NCI-H1092 (cell line): ENCODE measurements around the gene ANKRD11.
"Not testable (repeated sequence)": the region's sequence is repeated elsewhere in the genome, so short reads cannot be mapped to it uniquely, and the experiment has no call there.

Experiments
- DNase-seq: peaks from one replicate; lab custom pipeline; 2025; lab: John Stamatoyannopoulos, UW

ANKRD11 gene

DNA sequence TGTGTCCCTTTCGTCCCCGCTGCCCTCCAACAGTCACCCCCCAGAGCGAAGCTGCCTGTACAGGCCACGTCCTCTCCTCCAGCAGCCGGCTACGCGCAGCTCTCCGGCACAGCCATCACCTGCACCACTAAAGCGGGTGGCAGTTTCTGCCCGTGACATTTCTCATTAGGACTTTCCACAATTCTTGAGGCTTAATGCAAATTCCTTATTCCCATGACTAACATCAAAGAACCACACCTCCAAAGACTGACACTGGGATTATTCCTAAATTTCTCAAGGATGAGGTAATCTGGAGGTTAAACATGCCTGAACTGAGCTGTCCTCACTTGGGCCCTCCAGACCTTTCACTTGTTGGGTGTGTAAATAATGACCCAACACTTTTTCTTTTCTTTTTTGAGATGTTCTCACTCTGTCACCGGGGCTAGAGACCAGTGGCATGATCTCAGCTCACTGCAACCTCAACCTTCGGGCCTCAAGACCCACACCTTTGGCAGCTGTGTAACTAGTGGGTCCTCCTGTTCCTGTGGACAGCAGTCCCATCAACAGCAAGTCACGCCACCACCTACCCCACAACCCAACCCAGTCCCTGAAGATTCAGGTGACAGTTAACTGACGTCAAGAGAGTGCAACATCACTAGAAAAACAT lies 11.7 kb downstream of the ANKRD11 start:
- DNase-seq = no peak

DNA sequence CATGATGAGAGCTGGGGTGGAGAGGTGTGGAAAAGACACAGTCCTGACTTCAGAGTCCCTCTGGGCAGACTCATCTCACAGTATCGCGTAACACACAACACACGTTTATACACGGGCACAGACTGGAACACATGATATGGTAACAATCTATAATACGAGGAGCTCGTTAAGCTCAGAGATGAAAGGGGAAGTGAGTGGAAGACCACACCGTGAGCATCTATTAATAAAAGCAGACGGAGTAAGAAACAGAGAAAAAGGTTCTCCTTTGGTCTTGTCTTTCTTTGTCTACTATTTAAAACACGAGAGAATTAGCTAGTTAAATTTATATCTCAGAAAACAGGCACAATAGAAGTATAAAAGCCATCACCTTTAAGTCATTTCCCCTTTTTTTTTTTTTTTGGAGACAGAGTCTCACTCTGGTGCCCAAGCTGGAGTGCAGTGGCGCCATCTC lies 13.5 kb downstream of the ANKRD11 start:
- DNase-seq = no peak

DNA sequence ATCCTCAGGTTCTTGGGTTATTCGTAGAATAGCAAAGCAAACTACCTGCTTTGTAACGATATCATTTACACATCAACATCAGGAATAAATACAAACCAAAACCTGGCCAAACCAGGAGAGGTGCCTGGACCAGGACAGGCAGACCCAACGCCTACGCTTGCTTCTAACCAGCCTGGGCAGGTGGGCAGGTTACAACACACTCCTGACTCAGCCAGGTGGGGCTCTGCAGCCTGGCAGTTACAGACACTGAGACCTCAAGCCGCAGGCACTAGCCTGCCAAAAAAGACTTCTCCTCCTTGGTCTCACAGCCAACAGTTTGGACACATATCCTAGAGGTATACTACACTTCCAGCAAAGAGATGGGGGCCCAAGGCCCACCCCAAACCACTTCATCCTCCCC lies 14.0 kb downstream of the ANKRD11 start:
- no peak for DNase-seq

DNA sequence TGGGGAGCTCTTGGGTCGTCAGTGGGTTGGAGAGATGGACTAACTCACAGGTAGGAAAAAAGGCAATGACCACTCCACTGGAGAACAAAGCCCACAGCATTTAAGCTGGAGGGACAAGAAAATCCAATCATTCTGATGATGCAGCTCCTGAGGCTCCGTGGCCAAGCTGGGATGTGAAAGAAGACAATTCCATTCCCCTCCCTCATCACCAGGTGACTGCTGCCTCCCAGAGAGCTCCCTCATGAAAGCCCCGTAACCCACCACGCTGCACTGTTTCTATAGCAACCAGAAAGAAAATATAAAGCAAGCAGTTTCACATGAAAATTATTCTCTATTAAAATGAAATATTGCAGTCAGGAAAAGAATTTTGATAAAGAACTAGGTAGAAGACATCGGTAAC lies 15.2 kb downstream of the ANKRD11 start:
- DNase-seq = no peak

DNA sequence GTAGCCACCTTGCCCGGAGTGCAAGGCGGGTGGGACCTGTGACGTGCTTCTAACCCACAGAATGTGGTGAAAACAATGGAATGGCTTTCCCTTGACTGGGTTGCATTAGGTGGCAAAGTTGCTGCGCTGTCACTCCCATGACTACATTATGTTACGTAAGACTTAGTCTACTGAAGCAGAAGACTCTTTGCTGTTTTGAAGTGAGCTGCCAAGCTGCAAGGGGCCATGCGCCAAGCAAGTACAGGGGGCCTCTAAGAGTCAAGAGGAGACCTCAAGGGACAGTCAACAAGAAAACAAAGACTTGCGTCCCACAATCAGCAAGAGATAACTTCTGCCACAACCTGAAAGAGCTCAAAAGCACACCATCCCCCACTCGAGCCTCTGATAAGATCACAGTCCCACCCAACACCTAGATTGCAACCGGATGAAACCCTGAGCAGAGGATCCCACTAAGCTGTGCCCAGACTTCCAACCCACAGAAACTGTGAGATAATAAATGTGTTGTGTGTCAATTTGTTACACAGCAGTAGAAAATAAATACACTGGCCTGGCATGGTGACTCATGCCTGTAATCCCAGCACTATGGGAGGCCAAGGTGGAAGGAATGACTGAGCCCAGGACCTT lies 16.5 kb downstream of the ANKRD11 start:
- DNase-seq = no peak

DNA sequence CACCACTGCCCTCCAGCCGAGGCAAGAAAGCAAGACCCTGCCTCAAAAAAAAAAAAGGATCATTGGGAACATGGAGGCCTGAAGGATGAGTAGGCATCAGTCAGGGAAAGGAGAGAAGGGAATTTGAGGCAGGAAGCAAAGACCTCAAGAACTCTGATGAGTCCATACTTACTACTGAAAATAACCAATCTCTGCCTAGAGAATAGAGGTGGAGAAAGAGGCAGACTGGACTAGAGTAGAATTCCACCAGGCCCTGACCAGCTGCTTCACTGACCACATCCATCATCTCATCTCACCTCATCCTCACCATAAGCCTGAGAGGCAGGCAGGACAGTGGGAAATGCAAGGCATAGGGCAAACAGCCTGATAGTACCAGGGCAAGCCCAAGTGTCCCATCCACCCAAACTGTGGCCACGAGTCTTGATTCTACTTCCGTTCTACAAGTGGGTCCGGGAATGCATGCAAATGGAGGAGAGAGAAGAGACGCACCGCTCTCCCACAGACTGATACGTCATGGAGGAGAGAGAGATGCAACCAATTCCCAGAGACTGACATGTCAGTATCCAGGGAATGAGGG lies 17.1 kb downstream of the ANKRD11 start:
- no peak for DNase-seq

DNA sequence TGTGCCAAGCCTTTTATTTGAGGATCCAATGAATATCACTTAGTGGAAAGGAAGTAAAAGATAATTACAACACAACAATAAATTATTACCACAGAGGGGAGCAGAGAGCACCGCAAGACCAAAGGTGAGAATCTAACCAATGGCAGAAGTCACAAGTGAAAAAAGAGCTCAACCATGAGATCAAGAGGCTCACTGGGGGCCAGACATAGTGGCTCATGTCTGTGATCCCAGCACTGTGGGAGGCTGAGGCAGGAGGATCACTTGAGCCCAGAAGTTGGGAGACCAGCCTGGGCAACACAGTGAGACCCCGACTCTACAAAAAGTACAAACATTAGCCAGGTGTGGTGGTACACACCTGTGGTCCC lies 17.7 kb downstream of the ANKRD11 start:
- no peak for DNase-seq

DNA sequence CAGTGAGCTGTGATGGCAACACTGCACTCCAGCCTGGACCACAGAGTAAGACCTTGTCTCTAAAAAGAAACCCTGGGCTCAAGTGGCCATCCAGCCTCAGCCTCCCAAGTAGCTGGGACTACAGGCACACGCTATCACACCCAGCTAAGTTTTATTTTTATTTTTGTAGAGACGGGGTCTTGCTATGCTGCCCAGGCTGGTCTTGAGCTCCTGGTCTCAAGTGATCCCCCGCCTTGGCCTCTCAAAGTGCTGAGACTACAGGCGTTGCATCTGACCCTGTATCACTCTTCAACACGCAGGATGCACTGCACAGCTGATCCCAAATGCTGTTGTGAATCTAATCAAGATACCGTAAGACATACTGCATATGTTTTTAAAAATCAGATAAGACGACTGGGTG lies 23.0 kb downstream of the ANKRD11 start:
- DNase-seq = no peak

DNA sequence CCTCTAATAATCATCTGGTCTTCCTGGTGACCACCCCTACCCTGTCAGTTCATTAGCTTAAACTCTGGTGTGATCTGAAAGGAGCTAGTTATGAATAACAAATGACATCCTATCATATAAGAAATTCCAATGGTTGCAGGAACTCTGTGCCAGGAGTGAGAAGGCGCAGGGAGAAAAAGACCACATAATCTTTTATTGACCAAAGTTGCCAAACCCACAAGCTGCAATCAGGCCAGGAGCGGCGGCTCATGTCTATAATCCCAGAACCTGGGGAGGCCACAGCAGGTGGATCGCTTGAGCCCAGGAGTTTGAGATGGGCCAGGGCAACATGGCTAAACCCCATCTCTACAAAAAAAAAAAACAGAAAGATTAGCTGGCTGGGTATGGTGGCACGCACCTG lies 23.4 kb downstream of the ANKRD11 start:
- no peak for DNase-seq

DNA sequence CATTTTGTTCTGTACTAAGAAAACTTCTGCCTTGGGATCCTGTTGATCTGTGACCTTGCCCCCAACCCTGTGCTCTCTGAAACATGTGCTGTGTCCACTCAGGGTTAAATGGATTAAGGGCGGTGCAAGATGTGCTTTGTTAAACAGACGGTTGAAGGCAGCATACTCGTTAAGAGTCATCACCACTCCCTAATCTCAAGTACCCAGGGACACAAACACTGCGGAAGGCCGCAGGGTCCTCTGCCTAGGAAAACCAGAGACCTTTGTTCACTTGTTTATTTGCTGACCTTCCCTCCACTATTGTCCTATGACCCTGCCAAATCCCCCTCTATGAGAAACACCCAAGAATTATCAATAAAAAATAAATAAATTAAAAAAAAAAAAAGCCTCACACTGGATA lies 27.0 kb downstream of the ANKRD11 start:
- not testable (repeated sequence) for DNase-seq

DNA sequence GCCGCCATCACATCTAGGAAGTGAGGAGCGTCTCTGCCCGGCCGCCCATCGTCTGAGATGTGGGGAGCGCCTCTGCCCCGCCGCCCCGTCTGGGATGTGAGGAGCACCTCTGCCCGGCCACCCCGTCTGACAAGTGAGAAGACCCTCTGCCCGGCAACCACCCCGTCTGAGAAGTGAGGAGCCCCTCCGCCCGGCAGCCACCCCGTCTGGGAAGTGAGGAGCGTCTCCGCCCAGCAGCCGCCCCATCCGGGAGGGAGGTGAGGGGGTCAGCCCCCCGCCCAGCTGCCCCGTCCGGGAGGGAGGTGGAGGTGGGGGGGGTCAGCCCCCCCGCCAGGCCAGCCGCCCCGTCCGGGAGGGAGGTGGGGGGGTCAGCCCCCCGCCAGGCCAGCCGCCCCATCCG lies 27.7 kb downstream of the ANKRD11 start:
- not testable (repeated sequence) for DNase-seq

DNA sequence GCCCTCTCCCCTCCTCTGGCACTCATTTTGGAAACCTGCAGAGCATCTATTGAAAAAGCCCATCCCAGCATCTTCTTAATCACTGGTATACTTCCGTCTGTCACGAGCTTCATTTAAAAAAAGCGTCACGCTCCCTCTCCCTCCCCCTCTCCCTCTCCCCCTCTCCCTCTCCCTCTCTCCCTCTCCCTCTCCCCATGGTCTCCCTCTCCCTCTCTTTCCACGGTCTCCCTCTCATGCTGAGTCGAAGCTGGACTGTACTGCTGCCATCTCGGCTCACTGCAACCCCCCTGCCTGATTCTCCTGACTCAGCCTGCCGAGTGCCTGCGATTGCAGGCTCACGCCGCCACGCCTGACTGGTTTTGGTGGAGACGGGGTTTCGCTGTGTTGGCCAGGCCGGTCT lies 28.5 kb downstream of the ANKRD11 start:
- not testable (repeated sequence) for DNase-seq

DNA sequence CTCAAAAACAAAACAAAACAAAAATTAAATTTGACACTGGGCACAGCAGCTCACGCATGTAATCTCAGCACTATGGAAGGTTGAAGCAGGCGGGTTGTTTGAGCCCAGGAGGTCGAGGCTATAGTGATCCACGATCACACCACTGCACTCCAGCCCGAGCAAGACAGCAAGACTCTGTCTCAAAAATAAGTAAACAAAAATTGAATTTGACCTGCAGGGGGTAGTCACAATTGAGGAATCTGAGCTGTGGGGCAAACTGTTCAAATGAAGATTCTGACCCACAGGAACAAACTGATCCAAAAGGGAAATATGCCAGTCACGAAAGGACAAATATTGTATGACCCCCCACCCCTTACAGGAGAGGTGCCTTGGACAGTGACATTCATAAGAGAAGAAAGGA lies 29.8 kb downstream of the ANKRD11 start:
- DNase-seq = no peak

DNA sequence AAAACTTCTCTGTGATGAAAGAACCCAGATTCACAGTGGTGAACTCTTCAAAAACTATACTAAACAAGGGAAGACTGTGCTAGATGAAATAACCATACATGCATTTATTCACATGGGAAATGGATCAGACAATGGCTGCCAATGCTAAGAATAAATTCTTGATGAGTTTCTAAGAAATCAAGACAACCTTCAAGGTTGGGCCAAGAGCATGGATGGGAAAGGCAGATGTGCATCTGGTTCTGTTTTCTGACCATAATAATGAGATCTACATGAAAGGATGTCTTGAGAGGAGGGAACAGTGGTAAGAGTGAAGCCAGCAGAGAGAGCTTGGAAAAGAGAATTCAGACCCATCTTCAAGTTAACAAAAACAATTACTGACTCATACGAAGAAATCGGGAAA lies 31.4 kb downstream of the ANKRD11 start:
- DNase-seq = no peak

DNA sequence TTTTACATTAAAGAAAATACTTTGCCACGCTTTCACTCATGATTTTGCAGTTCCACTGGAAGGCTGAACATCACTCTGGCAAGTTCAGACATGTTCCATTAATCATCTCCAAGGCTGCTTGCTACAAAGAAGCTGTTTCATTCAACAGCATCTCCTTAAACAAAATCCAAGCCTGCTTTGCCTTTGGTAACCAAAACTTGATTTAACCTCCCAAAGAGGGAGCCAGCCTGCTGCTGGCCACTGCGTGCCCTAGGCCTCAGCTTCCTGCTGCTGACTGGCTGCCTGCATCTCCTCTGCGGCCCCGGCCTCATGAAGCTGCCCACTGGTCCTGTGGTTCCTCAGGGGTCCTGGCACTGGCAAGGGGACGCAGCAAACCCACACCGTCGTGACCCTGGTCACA lies 31.8 kb downstream of the ANKRD11 start:
- DNase-seq = no peak

DNA sequence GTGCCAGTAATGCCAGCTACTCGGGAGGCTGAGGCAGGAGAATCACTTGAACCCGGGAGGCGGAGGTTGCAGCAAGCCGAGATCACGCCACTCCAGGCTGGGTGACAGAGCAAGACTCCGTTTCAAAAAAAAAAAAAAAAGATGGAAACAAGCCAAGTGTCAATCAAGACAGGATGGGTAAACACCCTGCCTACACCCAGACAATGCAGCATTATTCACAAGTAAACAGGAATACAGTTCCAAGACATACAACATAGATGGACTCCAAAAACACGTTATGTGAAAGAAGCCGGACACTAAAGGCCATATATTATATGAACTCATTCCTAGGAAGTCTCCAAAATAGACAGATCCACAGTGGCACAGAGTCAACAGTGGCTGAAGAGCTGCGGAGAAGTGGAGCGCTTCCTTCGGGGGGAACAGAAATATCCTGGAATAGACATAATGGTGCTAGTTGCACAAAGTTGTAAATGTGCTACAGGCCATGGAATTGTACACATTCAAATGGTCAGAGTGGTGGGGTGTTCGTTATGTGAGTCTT lies 33.9 kb downstream of the ANKRD11 start:
- DNase-seq = no peak

DNA sequence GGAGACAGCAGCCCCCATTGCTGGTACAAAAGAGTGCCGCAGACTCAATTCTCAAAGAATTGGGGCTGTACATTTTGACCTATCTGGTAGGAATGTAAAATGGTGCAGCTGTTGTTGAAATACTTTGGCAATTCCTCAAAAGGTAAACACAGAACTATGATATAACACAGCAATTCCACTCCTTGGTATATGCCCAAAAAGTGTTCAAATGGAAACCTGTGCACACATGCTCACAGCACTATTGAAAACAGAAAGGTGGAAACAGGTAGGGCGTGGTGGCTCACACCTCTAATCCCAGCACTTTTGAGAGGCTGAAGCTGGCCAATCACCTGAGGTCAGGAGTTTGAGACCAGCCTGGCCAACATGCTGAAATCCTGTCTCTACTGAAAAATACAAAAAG lies 34.7 kb downstream of the ANKRD11 start:
- no peak for DNase-seq

DNA sequence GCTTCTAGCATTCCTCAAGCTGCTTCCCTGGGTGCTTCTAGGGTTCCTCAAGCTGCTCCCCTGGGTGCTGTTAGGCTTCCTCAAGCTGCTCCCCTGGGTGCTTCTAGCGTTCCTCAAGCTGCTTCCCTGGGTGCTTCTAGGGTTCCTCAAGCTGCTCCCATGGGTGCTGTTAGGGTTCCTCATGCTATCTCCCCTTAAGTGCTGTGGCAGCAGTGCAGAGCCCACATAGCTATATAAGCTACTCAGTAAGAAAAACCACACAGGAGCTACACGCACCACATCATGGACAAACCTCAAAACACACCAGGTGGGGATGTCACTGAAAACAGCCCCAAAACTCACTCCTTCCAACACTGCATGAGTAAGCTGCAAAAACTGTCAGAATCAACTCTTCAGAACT lies 35.2 kb downstream of the ANKRD11 start:
- DNase-seq = no peak

DNA sequence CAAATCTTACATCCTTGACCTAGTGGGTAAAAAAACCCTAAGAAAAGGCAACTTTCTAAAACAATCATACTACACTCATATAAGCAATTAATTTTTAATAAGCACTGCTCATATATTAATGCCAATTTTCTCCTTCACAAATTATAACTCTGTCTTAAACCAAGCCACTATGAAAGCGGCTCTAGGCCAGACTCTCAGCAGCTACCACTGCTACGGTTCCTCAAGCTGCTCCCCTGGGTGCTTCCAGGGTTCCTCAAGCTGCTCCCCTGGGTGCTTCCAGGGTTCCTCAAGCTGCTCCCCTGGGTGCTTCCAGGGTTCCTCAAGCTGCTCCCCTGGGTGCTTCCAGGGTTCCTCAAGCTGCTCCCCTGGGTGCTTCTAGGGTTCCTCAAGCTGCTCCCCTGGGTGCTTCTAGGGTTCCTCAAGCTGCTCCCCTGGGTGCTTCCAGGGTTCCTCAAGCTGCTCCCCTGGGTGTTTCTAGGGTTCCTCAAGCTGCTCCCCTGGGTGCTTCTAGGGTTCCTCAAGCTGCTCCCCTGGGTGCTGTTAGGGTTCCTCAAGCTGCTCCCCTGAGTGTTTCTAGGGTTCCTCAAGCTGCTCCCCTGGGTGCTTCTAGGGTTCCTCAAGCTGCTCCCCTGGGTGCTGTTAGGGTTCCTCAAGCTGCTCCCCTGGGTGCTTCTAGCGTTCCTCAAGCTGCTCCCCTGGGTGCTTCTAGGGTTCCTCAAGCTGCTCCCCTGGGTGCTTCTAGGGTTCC lies 35.8 kb downstream of the ANKRD11 start:
- not testable (repeated sequence) for DNase-seq

DNA sequence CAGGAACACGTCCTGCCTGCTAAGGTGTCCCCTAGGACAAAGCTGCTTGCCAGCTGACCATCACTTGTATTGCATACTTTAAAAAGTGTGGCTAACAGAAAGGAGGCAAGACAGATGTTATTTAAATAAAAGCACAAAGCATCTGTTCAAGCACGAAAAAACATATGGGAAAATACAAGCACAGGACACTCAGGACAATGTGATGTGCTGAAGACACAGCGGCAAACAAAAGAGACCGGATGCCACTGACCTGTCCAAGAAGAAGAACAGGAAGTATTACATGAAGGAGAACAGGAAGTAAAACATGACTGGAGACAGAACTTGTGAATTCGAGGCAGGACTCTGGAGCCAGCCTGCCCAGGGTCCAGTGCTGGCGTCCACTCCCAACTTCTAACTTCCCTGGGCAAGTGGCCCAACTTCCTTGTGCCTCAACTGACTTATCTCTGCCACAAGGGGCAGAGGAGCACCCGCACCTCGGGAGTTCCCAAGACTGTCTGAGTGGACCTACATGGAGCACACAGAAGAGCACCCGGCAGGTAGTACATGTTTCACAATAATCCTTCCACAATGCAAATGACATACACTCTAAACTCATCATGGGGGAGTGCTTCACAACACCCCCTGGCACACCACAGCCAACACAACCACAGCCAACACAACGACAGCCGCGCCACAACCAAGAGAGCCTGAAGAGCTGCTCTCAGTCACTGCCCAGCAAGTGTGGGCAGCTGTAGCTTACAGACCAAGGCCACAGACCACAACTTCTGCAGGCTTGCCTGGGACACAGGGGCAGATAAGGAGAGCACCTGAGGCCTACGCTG lies 36.6 kb downstream of the ANKRD11 start:
- no peak for DNase-seq

DNA sequence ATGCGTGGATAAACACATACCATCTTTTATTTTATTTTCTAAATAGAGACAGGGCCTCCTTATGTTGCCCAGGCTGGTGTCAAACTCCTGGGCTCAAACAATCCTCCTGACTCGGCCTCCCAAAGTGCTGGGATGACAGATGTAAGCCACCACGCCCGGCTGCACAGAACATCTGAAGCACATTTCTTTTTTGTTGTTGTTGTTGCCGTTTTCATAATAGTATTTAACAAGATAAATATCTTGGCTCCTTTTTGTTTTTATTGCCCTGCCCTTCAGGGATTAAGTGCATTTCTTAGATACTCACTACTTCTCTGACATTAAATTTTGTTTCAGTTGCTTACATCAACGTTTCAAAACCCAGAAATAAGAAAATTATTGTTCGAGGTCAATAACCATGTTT lies 37.4 kb downstream of the ANKRD11 start:
- no peak for DNase-seq

DNA sequence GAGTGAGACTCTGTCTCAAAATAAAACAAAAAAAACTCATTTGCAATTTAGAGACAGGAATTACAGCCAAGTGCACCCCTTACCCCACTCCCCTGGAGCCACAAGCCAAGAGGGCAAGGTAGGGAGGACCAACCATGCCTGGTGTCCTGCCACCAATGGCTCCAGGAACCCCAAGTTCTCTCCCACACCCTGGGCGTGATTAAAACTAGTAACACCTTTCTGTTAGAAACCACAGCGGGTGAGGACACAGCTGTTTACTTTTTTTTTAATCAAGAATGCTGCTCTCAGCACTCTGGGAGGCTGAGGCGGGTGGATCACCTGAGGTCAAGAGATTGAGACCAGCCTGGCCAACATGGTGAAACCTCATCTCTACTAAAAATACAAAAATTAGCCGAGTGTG lies 38.1 kb downstream of the ANKRD11 start:
- no peak for DNase-seq
